K562 (cell line): ENCODE results near the gene MAP3K19. TPM values are rescaled to one million over a fixed set of nuclear protein-coding genes. Genes with fewer than 3 reads are reported as not detected.

Source experiments
- ATAC-seq: fragments of 200-7000 bp; cut with Tn5 transposase; 3 replicates; pipeline ENCODE4 v1.9.1; 2020; ENCODE audit warnings: moderate library complexity
- BruUV-seq: library from RNA; stranded (reverse); fragments of 400-500 nt; replicated peaks from 2 replicates; lab custom pipeline; 2021; lab: Mats Ljungman, UMichigan
- CTCF ChIA-PET: fragments of 300-600 bp; formaldehyde crosslinking; extraction: SDS; loops from one replicate; lab custom pipeline; 2021; ENCODE audit warnings: low intra/inter-chr PET ratio; lab: Yijun Ruan, JAX
- POLR2A ChIA-PET: fragments of 300-600, 350-650 bp; sonication (Branson Sonifier 250); formaldehyde crosslinking; extraction: SDS; loops from one replicate; lab custom pipeline; 2021; ENCODE audit warnings: antibody characterized with exemption, inconsistent platforms; lab: Yijun Ruan, JAX
- DNase-seq, 4 experiments: peaks; one replicate each; pipeline versions ENCODE4 v3.0.0 to v3.0.0-alpha.2; 2011 to 2018; ENCODE audit warnings: low spot score in 3 of 4, mixed read lengths in 3 of 4; ENCODE audit errors: extremely low read depth in 1 of 4
- FAIRE-seq: peaks from 2 replicates; lab custom pipeline; 2011; peaks lifted over from hg19 to GRCh38; lab: Jason Lieb, UNC
- H2AFZ ChIP-seq: 2 replicates; pipeline ENCODE4 v1.6.0; 2011; ENCODE audit warnings: low read depth, low read length, control low read depth, inconsistent platforms
- H3K27ac ChIP-seq: fragments of 200-600 bp; 3 replicates; pipeline ENCODE4 v1.8.0; 2011; ENCODE audit warnings: low read depth, mild to moderate bottlenecking, control low read depth, inconsistent platforms, low read length, moderate library complexity, mixed read lengths; ENCODE audit errors: extremely low read depth
- H3K27me3 ChIP-seq, 2 experiments: fragments of 300-600 bp in 1 of 2; 2 replicates in 1 of 2; 3 replicates in 1 of 2; pipeline versions ENCODE4 v1.6.0 to v1.8.0; 2011; ENCODE audit warnings: inconsistent platforms in 2 of 2, low read length in 2 of 2, mild to moderate bottlenecking in 1 of 2, mixed read lengths in 1 of 2, moderate library complexity in 1 of 2; ENCODE audit not compliant: control insufficient read depth in 2 of 2, insufficient read depth in 2 of 2
- H3K36me3 ChIP-seq: fragments of 300-600 bp; 3 replicates; pipeline ENCODE4 v1.8.0; 2011; ENCODE audit warnings: mild to moderate bottlenecking, low read length, inconsistent platforms; ENCODE audit not compliant: control insufficient read depth, insufficient read depth
- H3K4me1 ChIP-seq, 2 experiments: fragments of 200-600 bp in 1 of 2; replicated peaks in 1 of 2; 2 replicates in 1 of 2; 3 replicates in 1 of 2; pipeline versions ENCODE4 v1.5.1 to v1.8.0; 2011; ENCODE audit warnings: inconsistent platforms in 2 of 2, low read length in 2 of 2, mild to moderate bottlenecking in 1 of 2, mixed read lengths in 1 of 2, moderate library complexity in 1 of 2; ENCODE audit not compliant: control insufficient read depth in 2 of 2, insufficient read depth in 2 of 2
- H3K4me2 ChIP-seq: 2 replicates; pipeline ENCODE4 v1.6.1; 2011; ENCODE audit warnings: low read length, control low read depth, inconsistent platforms, mixed read lengths; ENCODE audit not compliant: insufficient read depth
- H3K4me3 ChIP-seq: fragments of 200-600 bp; sonication (generic), shearing (Covaris generic); 2 replicates; pipeline ENCODE4 v1.5.1; 2016; ENCODE audit warnings: control low read depth, inconsistent platforms
- H3K79me2 ChIP-seq: fragments of 200-600 bp; 3 replicates; pipeline ENCODE4 v1.8.0; 2011; ENCODE audit warnings: low read length, inconsistent platforms; ENCODE audit not compliant: control insufficient read depth, insufficient read depth
- H3K9ac ChIP-seq, 2 experiments: 2 replicates each; pipeline versions ENCODE4 v1.6.0 to v1.6.1; 2011; ENCODE audit warnings: low read depth in 2 of 2, low read length in 2 of 2, control low read depth in 1 of 2, inconsistent platforms in 1 of 2, mild to moderate bottlenecking in 1 of 2, mixed read lengths in 1 of 2; ENCODE audit not compliant: insufficient read depth in 1 of 2
- H3K9me1 ChIP-seq: one replicate; pipeline ENCODE4 v1.6.0; 2011; ENCODE audit warnings: inconsistent platforms, mild to moderate bottlenecking, low read length, moderate library complexity; ENCODE audit not compliant: control insufficient read depth, insufficient read depth
- H3K9me3 ChIP-seq: replicated peaks from 2 replicates; pipeline ENCODE4 v1.5.1; 2011; ENCODE audit warnings: low read depth, low read length, inconsistent platforms; ENCODE audit not compliant: control insufficient read depth, insufficient read depth
- H4K20me1 ChIP-seq: replicated peaks from 2 replicates; pipeline ENCODE4 v1.6.1; 2011; ENCODE audit warnings: low read length, inconsistent platforms, mixed read lengths; ENCODE audit not compliant: control insufficient read depth, insufficient read depth
- BRF2 ChIP-seq: IDR thresholded peaks from 3 replicates; pipeline ENCODE4 v1.6.1; 2011; ENCODE audit warnings: borderline replicate concordance, mild to moderate bottlenecking; ENCODE audit not compliant: insufficient read length, insufficient read depth
- ETV5 ChIP-seq: sonication (generic); formaldehyde crosslinking; IDR thresholded peaks from 2 replicates; pipeline ENCODE4 v1.4.0; 2020; ENCODE audit warnings: low read depth, mild to moderate bottlenecking, missing genetic modification reagents
- HDGF ChIP-seq: fragments of 450-650 bp; IDR thresholded peaks from 2 replicates; pipeline ENCODE4 v1.6.1; 2016
- KLF13 ChIP-seq: fragments of 450-650 bp; IDR thresholded peaks from 2 replicates; pipeline ENCODE4 v1.6.1; 2016; ENCODE audit warnings: missing genetic modification characterization, low read depth, mild to moderate bottlenecking, missing compliant biosample characterization, moderate library complexity, borderline replicate concordance
- PREB ChIP-seq: sonication (generic); formaldehyde crosslinking; IDR thresholded peaks from 2 replicates; pipeline ENCODE4 v1.8.1; 2023; ENCODE audit warnings: mild to moderate bottlenecking, missing genetic modification reagents
- PTBP1 ChIP-seq: fragments of 200-400 bp; formaldehyde crosslinking; IDR thresholded peaks from 2 replicates; pipeline ENCODE4 v1.6.1; 2017; ENCODE audit warnings: low read depth, low read length
- STAT6 ChIP-seq: sonication (generic); formaldehyde crosslinking; IDR thresholded peaks from 2 replicates; pipeline ENCODE4 v1.8.1; 2023; ENCODE audit warnings: mild to moderate bottlenecking, missing genetic modification reagents
- WHSC1 ChIP-seq: IDR thresholded peaks from one replicate; pipeline ENCODE4 v1.6.1; 2012; ENCODE audit warnings: low read length, control low read depth, inconsistent platforms
- ZBTB17 ChIP-seq: fragments of 450-650 bp; formaldehyde crosslinking; IDR thresholded peaks from 2 replicates; pipeline ENCODE4 v1.4.0; 2020; ENCODE audit warnings: mild to moderate bottlenecking
- ZNF12 ChIP-seq: sonication (generic); formaldehyde crosslinking; IDR thresholded peaks from 2 replicates; pipeline ENCODE4 v1.4.0; 2020; ENCODE audit warnings: mild to moderate bottlenecking, missing genetic modification reagents
- ZNF436 ChIP-seq: fragments of 250-450, 450-650 bp; sonication (Bioruptor Pico); formaldehyde crosslinking; IDR thresholded peaks from 2 replicates; pipeline ENCODE4 v1.7.0; 2020; ENCODE audit warnings: mild to moderate bottlenecking
- WGBS: fragments of 100-300 bp; shearing (Covaris generic); methylation state at CpG from one replicate; pipeline ENCODE4 v1.1.6; 2016; ENCODE audit warnings: low coverage, mixed read lengths; ENCODE audit not compliant: insufficient coverage; ENCODE audit errors: missing lambda C conversion rate; 5-methylcytosine and 5-hydroxymethylcytosine counted together
- in situ Hi-C: fragments of 300-500 bp; cut with MboI; formaldehyde crosslinking; loops from 4 replicates; pipeline ENCODE4 v1.15.0; 2018; ENCODE audit warnings: inconsistent platforms, mixed read lengths
- intact Hi-C: fragments of 100-400 bp; cut with micrococcal nuclease; formaldehyde crosslinking; loops from 2 replicates; pipeline ENCODE4 v1.14.2; 2022
- polyA plus RNA-seq, 8 experiments: library from polyadenylated mRNA; depleted of rRNA in 4 of 8; stranded (reverse) in 5 of 8; unstranded in 3 of 8; fragments of >200 nt; fragmentation: Nextera tagmentation in 2 of 8; fragmentation: Illumina TruSeq in 1 of 8; extraction: Ambion mirVana in 2 of 8; extraction: Trizol in 1 of 8; gene quantifications; 2 replicates each; pipeline versions ENCODE4 v1.2.1 to v1.2.3, GENCODE V29; 2011 to 2014; ENCODE audit warnings: inconsistent platforms in 1 of 8, missing spikeins in 1 of 8
- total RNA-seq, 7 experiments: library from RNA; depleted of rRNA in 6 of 7; stranded (reverse); fragments of >200 nt in 6 of 7; fragmentation: Illumina TruSeq in 2 of 7; extraction: Trizol in 2 of 7; gene quantifications; 2 replicates each; pipeline versions ENCODE4 v1.2.1 to v1.2.3, GENCODE V29; 2011 to 2021; ENCODE audit warnings: low replicate concordance in 1 of 7

The MAP3K19 gene
- total and polyA plus RNA-seq, 9 of the 15 experiments (the other 6 are each of a cell fraction or from before 2014, with no cell fraction given), result 0.29 TPM; not detected in 8

GRCh38 chr2:135093670-135094330, 46.6 kb upstream of the MAP3K19 start:
- in situ Hi-C loops (no loop called here), intact Hi-C loops (no loop called here)
- H3K4me3 ChIP-seq, result no peak overlapping the region
- ATAC-seq (no peak), DNase-seq (no peak), FAIRE-seq (no peak)
- H4K20me1 ChIP-seq, result no peaks in the 10 kb centered on the region
- no peaks in the 10 kb centered on the region for H3K9me1 ChIP-seq
- H3K27me3 ChIP-seq, result no peaks in the 10 kb centered on the region
- peaks cover 8% of the 10 kb centered on the region; the same call in 1 of the 3 replicates for H3K79me2 ChIP-seq
- ChIA-PET POLR2A (interaction anchor here (0.5 to 1.2 kb wide), 3 partner anchors 10 to 28 kb away, joined by 3 read pairs; no protein-coding TSS in a partner anchor), CTCF (no interaction called here)
- H3K9me3 ChIP-seq, result no peaks in the 10 kb centered on the region
- BruUV-seq, result no TSS peak
- H3K4me2 ChIP-seq, result no peak overlapping the region
- no peaks in the 10 kb centered on the region for H3K4me1 ChIP-seq
- 94% methylated on average over 3 of the region's 3 CpGs for WGBS
- no peak overlapping the region for H3K27ac ChIP-seq
- H3K36me3 ChIP-seq, result peaks cover 38% of the 10 kb centered on the region
- TF ChIP-seq STAT6 (CRISPR knock-in tag) (no peak), ZBTB17 (CRISPR knock-in tag) (no peak), ZNF436 (no peak), WHSC1 (no peak), ZNF12 (CRISPR knock-in tag) (no peak), PTBP1 (no peak), PREB (CRISPR knock-in tag) (no peak), BRF2 (no peak), KLF13 (tag) (no peak), ETV5 (CRISPR knock-in tag) (no peak), HDGF (no peak)
- no peak overlapping the region for H2AFZ ChIP-seq
- no peak overlapping the region for H3K9ac ChIP-seq
